GM12874 (cell line): ENCODE data around the gene PDZD2.

Experiments
- TF ChIP-seq, protein P1 (sequence below): IDR thresholded peaks from 2 replicates; pipeline ENCODE4 v1.5.1; 2011; ENCODE audit warnings: low read depth, mild to moderate bottlenecking, control low read depth, low read length, moderate library complexity; ENCODE audit not compliant: insufficient read depth

The PDZD2 gene

DNA sequence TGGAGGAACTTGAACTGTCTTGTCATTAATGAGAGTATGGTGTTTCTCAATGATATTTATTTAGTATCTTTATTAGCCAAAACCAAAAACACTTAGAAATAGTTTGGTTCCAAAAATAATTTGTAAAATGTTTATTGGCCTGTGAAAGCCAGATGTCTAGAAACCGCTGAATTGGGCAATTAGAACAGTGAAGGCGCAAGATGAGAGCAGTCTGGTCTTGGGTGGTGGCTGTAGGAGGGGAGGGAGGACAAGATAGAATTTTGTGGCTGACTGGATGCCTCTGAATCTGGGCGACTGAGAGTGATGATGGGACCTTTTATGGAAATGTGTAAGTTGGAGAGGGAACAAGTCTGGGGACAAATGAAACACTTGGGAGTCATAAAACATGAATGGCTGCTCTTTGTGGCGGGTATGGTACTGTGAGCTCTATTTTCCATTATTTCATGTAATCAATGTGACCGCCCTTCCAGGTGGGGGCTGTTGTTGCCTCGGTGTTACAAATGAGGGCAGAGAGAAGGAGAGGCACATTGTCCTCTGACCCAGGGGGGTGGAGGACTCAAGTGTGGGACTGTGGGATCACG lies 35.5 kb downstream of the PDZD2 start:
- TF ChIP-seq, protein P1, sequence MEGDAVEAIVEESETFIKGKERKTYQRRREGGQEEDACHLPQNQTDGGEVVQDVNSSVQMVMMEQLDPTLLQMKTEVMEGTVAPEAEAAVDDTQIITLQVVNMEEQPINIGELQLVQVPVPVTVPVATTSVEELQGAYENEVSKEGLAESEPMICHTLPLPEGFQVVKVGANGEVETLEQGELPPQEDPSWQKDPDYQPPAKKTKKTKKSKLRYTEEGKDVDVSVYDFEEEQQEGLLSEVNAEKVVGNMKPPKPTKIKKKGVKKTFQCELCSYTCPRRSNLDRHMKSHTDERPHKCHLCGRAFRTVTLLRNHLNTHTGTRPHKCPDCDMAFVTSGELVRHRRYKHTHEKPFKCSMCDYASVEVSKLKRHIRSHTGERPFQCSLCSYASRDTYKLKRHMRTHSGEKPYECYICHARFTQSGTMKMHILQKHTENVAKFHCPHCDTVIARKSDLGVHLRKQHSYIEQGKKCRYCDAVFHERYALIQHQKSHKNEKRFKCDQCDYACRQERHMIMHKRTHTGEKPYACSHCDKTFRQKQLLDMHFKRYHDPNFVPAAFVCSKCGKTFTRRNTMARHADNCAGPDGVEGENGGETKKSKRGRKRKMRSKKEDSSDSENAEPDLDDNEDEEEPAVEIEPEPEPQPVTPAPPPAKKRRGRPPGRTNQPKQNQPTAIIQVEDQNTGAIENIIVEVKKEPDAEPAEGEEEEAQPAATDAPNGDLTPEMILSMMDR = no peak

DNA sequence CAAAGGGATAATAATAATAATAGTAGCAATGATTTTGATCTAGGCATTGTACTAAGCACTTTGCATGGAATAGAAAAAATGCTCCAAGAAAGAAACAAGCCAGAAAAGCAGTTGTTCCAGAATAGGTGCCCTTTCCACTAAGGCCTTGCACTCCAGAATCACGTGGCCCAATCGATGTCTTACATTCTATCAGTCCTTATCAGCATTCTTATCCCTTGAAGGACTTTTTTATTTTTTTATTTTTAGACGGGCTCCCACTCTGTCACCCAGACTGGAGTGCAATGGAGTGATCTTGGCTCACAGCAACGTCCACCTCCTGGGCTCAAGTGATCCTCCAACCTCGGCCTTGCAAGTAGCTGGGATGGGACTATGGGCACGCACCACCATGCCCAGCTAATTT lies 36.5 kb downstream of the PDZD2 start:
- TF ChIP-seq, protein P1 = no peak

DNA sequence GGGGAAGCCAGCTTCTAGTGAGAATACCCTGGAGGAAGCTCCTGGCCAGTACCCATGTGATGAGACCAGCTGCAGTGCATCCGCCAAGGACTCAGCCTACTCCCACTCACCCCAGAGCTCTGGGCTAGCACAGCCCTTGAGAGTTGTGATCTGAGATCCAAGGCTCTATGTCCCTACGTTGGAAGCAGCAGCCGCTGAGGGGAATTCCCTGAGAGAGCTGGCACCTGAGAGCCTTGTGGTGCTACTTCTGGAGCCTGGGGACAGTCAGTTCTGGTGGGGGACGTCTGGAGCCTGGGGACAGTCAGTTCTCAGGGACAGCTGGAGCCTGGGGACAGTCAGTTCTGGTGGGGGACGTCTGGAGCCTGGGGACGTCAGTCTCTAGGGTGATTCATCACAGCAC lies 39.2 kb downstream of the PDZD2 start:
- TF ChIP-seq, protein P1 = no peak

DNA sequence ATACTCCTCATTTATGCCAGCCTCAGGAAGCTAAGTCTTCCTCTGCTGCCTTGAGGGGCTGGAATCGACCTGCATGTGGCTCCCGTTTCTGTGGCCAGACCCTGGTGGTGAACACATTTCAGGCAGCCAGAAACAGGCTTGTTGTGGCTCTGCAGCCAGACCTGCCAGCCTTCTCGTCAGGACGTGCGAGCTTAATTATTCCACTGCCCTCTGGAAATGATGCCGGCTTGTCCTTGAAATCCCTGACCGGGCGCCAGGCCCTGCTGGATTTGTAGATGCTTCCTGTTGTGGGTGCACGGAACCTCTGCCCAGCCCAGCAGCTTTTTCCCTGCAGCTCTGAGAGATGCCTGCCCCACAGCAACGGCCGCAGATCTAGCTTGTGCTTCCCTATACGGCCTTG lies 41.6 kb downstream of the PDZD2 start:
- TF ChIP-seq, protein P1 = no peak

DNA sequence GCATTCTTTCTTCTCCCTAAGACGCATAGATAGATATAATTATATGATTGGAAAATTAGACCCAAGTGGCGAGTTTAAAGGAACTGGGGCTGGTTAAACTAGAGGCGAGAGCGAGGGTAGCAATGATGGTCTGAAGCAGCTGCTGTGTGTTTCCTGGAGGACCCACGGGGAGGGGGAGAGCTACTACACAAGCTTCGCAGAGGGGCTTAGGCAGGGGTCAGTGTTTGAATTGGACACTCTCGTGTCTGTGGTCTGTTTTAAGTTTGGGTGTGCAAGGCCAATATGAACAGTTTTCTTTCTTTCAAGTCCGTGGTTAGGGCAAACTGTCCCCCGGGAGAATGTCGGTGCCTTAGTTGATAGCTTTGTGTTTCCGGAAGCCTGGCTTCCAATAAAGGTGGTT lies 43.1 kb downstream of the PDZD2 start:
- TF ChIP-seq, protein P1 = no peak

DNA sequence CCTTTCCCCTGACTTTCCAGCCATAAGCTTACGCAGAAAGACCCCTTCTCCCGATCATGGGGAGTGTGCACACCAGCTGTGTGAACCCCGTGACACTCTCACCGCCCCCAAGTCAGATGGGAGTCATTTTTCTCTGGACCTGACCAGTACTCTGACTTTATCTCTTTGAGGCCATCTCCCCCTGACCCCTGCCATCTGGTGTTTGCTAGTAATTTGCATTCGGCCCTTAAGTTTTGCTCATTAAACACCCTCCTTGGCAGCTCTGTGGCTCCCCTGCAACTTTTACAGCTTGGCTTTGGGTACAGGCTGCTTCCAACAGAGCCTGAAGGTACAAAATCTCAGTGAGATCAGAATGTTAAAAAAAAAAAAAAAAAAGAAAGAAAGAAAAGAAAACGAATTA lies 43.9 kb downstream of the PDZD2 start:
- TF ChIP-seq, protein P1 = no peak

DNA sequence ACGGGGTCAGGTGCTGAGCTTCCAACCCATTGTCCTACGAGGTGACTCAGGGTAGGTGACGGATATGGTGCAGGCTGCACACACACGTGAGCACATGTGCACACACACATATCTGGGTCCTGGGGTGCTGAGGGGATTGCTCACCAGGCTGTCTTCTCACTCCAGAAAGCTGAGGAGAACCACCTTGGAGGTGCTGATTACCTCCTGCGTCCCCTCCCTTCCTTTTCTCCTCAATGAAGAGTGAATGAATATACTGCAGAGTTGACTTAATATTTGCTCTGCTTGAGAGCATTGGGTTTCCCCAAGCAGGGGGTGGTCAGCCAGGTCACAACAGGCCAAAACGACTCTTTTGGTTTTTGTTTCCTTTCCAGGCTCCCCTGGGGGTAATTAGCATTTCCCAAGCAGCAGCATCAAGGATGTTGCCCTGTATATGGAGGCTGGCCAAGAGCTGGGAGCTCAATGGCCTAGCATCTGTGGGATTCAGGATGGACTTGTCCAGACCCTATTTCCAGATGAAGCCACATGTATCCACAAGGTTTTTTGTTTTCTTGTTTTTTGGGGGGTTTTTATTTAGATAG lies 49.7 kb downstream of the PDZD2 start:
- TF ChIP-seq, protein P1 = no peak
